WI38 (cell line): Measurements from ENCODE around the gene ZNF497.

ENCODE experiments used
- H3K4me3 ChIP-seq: 2 replicates; pipeline ENCODE4 v1.5.1; 2011; ENCODE audit warnings: low read depth, mild to moderate bottlenecking, control low read depth, low read length
- TF ChIP-seq, protein P1 (sequence below): IDR thresholded peaks from 2 replicates; pipeline ENCODE4 v1.5.1; 2012; ENCODE audit warnings: low read depth, mild to moderate bottlenecking, control low read depth, low read length

Gene ZNF497

DNA sequence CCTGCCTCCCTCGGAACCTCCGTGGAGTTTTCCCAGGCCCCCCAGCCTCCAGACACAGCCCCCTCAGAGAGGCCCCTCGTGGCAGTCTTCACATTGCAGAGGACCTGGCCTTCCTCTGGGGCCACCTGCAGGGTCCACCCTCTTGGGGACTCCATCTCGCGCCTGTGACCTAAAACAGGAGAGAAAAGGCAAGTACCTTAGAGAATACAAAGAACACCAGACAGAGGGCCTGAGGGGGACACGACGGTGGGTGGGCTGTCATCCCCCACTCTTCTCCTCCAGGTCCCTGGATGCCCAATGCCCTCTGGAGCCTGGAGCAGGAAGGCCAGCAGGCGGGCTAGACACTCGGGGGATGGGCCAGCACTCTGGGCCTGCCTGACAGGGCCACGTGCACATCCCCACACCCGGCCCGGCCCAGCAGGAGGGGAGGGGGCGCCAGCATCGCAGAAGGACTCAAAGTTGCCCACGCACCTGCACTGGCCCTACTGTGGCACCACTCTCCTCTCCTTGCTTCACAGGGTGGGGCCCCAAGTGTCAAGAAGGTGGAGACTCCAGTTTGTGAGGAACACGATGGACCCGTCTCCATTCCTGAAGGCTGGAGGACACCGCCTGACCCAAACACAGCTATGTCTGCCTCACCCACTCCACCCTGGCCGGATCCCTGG is 4.9 kb downstream of the ZNF497 start:
- H3K4me3 ChIP-seq, result no peak overlapping the region
- TF ChIP-seq, protein P1, sequence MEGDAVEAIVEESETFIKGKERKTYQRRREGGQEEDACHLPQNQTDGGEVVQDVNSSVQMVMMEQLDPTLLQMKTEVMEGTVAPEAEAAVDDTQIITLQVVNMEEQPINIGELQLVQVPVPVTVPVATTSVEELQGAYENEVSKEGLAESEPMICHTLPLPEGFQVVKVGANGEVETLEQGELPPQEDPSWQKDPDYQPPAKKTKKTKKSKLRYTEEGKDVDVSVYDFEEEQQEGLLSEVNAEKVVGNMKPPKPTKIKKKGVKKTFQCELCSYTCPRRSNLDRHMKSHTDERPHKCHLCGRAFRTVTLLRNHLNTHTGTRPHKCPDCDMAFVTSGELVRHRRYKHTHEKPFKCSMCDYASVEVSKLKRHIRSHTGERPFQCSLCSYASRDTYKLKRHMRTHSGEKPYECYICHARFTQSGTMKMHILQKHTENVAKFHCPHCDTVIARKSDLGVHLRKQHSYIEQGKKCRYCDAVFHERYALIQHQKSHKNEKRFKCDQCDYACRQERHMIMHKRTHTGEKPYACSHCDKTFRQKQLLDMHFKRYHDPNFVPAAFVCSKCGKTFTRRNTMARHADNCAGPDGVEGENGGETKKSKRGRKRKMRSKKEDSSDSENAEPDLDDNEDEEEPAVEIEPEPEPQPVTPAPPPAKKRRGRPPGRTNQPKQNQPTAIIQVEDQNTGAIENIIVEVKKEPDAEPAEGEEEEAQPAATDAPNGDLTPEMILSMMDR, result no peak

DNA sequence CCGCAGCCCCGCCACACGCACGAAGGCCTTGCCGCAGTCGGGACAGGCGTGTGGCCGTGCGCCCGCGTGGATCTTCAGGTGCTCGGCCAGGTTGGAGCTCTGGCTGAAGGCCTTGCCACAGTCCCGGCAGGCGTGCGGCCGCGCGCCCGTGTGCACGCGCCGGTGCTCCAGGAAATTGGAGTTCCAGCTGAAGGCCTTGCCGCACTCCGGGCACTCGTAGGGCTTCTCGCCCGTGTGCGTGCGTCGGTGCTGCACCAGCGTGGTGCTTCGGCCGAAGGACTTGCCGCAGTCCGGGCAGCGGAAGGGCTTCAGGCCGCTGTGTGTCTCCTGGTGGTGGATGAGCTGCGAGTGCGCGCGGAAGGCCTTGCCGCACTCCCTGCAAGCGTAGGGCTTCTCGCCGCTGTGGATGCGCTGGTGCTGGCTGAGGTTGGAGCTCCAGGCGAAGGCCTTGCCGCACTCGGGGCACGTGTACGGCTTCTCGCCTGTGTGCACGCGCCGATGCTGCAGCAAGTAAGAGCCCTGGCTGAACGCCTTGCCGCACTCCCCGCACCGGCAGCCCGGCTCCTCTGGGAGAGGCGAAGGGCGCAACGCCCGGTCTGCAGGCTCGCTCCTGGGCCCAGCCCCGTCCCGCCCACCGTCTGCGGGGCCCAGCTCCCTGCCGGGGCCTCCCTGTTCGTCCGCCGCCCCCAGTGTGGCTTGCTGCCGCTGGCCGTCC is 5.6 kb downstream of the ZNF497 start:
- TF ChIP-seq, protein P1, result no peak
- peak overlapping the region; percentile 29; the same call in 1 of the 2 replicates for H3K4me3 ChIP-seq

DNA sequence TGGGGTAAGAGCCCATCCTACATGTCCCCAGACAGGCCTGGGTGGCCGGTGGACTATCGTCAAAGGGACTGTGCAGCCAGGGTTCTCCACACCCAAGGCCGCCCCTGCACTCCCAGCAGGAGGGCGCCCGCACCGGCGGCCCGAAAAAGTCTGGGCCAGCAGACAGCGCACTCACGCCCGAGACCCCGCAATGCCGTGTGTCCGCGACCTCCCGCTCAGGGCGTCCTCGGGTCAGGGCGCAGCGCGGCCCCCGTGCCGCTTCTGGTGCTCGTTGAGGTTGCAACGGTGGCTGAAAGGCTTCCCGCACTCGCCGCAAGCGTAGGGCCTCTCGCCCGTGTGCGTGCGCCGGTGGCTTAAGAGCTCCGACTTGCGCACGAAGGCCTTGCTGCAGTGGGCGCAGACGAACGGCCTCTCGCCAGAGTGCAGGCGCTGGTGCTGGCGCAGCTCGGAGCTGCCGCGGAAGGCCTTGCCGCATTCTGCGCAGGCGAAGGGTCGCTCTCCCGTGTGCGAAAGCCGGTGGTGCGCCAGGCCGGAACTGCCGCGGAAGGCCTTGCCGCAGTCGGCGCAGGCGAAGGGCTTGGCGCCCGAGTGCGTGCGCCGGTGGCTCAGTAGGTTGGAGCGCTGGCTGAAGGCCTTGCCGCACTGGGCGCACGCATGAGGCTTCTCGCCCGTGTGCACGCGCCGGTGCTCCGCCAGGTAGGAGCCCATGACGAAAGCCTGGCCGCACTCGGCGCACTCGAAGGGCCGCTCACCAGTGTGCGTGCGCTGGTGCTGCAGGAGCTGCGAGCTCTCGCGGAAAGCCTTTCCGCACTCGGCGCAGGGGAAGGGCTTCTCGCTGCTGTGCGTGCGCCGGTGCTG is 6.4 kb downstream of the ZNF497 start:
- peak overlapping the region; percentile 29; the same call in 1 of the 2 replicates for H3K4me3 ChIP-seq
- TF ChIP-seq, protein P1, result no peak

DNA sequence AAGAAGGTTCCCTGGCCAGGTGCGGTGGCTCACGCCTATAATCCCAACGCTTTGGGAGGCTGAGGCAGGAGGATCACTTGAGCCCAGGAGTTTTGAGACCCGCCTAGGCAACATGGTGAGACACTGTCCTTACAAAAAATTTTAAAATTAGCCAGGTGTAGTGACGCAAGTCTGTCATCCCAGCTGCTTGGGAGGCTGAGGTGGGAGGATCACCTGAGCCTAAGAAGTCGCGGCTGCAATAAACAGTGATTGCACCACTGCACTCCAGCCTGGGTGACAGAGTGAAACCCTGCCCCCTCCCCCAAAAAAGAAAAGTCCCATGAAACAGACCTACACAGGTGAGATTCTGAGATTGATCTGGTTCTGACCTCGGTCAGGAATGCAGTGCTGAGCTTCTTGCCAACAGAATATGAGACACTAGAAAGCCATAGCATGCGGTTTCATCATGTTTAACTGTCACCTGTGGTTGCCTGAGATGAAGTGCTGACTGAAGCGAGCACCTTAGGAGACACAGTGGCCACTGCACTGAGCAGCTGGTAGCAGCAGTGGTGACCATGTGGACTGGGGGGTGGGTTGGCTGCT is 7.2 kb downstream of the ZNF497 start:
- no peak overlapping the region for H3K4me3 ChIP-seq
- TF ChIP-seq, protein P1, result no peak

DNA sequence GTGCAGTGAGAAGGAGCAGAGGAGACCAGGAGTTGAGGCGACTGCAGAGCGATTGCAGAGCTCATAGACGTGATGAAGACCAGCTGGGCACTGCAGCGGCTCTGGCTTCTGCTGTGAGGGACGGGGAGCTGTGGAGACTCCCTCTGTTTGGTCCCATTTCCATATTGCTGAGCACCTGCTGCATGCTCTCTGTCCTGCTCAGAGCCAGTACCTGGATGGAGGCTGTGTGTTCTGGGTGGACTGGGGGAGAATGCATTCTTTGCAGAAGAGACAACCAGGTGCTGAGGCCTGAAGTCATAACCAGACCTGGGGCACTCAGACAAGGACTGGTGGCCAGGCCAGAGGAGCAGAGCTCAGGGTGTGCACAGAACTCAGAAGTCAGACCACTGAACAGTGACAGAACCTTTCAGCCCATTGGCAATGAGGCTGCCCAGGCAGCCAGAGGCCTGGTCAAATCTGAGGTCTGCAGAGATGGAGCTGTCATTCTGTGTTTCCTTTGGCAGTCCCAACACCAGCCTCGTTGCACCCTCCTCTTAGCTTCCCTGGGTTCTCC is 8.0 kb downstream of the ZNF497 start:
- TF ChIP-seq, protein P1, result no peak
- no peak overlapping the region for H3K4me3 ChIP-seq

DNA sequence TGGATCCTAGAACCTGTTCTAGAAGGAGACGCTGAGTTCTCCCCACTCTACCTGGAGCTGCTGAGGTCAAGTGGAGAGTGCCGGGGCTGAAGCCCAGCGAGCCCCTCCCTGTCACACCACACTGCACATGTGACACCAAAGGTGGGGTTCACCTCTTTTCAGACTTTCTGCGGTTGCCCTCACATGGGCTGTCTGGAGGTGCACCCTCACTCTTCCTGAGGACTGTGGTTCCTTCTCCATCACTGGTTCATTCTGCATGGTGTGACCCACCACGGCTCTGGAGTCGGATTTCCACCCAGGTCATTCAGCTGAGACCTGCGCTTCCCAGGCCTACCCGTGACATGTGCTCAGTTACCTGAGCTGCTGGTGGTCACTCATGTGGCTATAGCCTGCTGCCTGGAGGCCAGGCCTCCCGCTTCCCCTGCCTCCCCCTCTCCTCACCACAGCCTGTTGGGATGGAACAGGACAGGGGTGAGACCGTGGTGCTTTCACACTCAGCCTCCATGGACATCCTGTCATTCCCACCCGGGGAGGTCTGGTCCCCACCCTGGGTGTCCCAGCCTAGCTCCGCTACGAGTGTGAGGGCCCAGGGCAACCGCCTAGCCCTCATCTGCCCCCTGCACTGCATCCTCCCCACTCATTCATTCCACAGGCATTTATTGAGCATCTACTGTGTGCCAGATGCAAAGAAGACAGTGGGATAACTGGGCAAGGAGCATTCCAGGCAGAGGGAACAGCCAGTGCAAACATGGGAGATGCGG is 8.7 kb downstream of the ZNF497 start:
- no peak overlapping the region for H3K4me3 ChIP-seq
- TF ChIP-seq, protein P1, result no peak
